Measurements from ENCODE around the gene TADA2A. TPM values are rescaled to one million over a fixed set of nuclear protein-coding genes. Genes with fewer than 3 reads are reported as not detected.

TADA2A gene
- total RNA-seq, 1 experiment from 2014 or later = 24.6 TPM

- Histone ChIP-seq H3K36me3 (ENCODE audit: control insufficient read depth in 1 of 2, insufficient read depth in 2 of 2, low read length in 2 of 2) (no peaks in the 10 kb centered on the region), H3K79me2 (ENCODE audit: insufficient read depth, low read length) (no peaks in the 10 kb centered on the region), H2AFZ (ENCODE audit: low read depth, low read length, poor library complexity, severe bottlenecking) (no peak overlapping the region), H3K27me3 (ENCODE audit: insufficient read depth, low read length) (no peaks in the 10 kb centered on the region), H3K9me3 (ENCODE audit: control insufficient read depth in 1 of 2, insufficient read depth in 1 of 2, low read depth in 1 of 2, low read length in 2 of 2) (no peaks in the 10 kb centered on the region), H3K9me2 (ENCODE audit: insufficient read depth) (no peaks in the 10 kb centered on the region), H3K27ac (ENCODE audit: low read depth, low read length) (no peak overlapping the region), H3K4me3 (replicated peaks in 1 of 2; ENCODE audit: low read depth in 1 of 2, low read length in 2 of 2) (no peak overlapping the region), H3K9ac (ENCODE audit: low read length) (no peak overlapping the region), H3K4me2 (ENCODE audit: low read length) (no peak overlapping the region), H3K4me1 (ENCODE audit: control insufficient read depth in 1 of 2, insufficient read depth in 2 of 2, low read length in 2 of 2) (peaks cover 0 to 10% of the 10 kb centered on the region in 2 experiments; a peak in 2 of 4 replicates), H4K20me1 (ENCODE audit: insufficient read depth) (no peaks in the 10 kb centered on the region)
- TF ChIP-seq ZFX (IDR thresholded peaks at IDR 0.05) (no peak), EGR1 (IDR thresholded peaks at IDR 0.05; ENCODE audit: low read depth) (no peak), CEBPB (IDR thresholded peaks at IDR 0.05; ENCODE audit: low read depth) (no peak), EZH2 (IDR thresholded peaks at IDR 0.05) (no peak), ZBTB33 (IDR thresholded peaks at IDR 0.05; ENCODE audit: extremely low read depth, insufficient replicate concordance, low read length) (no peak), SP1 (IDR thresholded peaks at IDR 0.05; ENCODE audit: low read depth) (no peak), FOSL1 (IDR thresholded peaks at IDR 0.05; ENCODE audit: low read depth) (no peak), YY1 (IDR thresholded peaks at IDR 0.05; ENCODE audit: extremely low read depth, insufficient replicate concordance, low read depth, low read length) (no peak), POLR2AphosphoS5 (IDR thresholded peaks at IDR 0.05; ENCODE audit: low read depth, low read length) (no peak), SIN3A (IDR thresholded peaks at IDR 0.05; ENCODE audit: low read depth) (no peak), ELF1 (IDR thresholded peaks at IDR 0.05; ENCODE audit: borderline replicate concordance, low read depth) (no peak), SRF (IDR thresholded peaks at IDR 0.05; ENCODE audit: low read depth) (no peak), TCF7L2 (IDR thresholded peaks at IDR 0.05; ENCODE audit: borderline replicate concordance, extremely low read depth, insufficient read depth, insufficient read length) (no peak), REST (IDR thresholded peaks at IDR 0.05; ENCODE audit: low read depth) (no peak), RAD21 (IDR thresholded peaks at IDR 0.05; ENCODE audit: low read depth) (no peak), POLR2A (IDR thresholded peaks at IDR 0.05; ENCODE audit: borderline replicate concordance, extremely low read depth, insufficient read depth, insufficient read length) (no peak), EZH2phosphoT487 (IDR thresholded peaks at IDR 0.05; ENCODE audit: borderline replicate concordance) (no peak)
- TF ChIP-seq, protein P1, sequence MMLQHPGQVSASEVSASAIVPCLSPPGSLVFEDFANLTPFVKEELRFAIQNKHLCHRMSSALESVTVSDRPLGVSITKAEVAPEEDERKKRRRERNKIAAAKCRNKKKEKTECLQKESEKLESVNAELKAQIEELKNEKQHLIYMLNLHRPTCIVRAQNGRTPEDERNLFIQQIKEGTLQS (IDR thresholded peaks at IDR 0.05) = no peak
- ChIA-PET CTCF (interaction anchor here (2.4 kb wide), 1 partner anchor 18 kb away, joined by 10 read pairs; no protein-coding TSS in a partner anchor), POLR2A (interaction anchor here (1.1 kb wide), 1 partner anchor 32 kb away, joined by 3 read pairs; no protein-coding TSS in a partner anchor), RAD21 (ENCODE audit: low non-redundant PET in 1 of 2, low total read pairs in 2 of 2, uncharacterized antibody in 2 of 2, unreplicated experiment in 2 of 2) (no interaction called here)
- BruUV-seq (replicated peaks) = no TSS peak
- intact Hi-C loops (cut with micrococcal nuclease) = no loop called here
- ATAC-seq (no peak), DNase-seq (ENCODE audit: low read depth, low spot score) (no peak)
These were observed 15.5 kb upstream of the TADA2A start for GRCh38 chr17:37391146-37391545.
